GM19397 (cell line): ENCODE data around the gene PDCL3.

ENCODE experiments used
- ATAC-seq: cut with Tn5 transposase; IDR thresholded peaks from one replicate; pipeline ENCODE4 v1.9.1; 2021; ENCODE audit warnings: mild to moderate bottlenecking, moderate library complexity; ENCODE audit not compliant: unreplicated experiment

Gene PDCL3

GRCh38 chr2:100611079-100612029, 48.6 kb downstream of the PDCL3 start:
- ATAC-seq = no peak

- ATAC-seq = no peak
Measured at GRCh38 chr2:100612388-100613000, 49.7 kb downstream of the PDCL3 start.

GRCh38 chr2:100613719-100614118, 50.9 kb downstream of the PDCL3 start:
- no peak for ATAC-seq

- ATAC-seq = no peak
Measured at GRCh38 chr2:100614455-100615000, 51.7 kb downstream of the PDCL3 start.

GRCh38 chr2:100615471-100615870, 52.7 kb downstream of the PDCL3 start:
- ATAC-seq = no peak

GRCh38 chr2:100615886-100616285, 53.1 kb downstream of the PDCL3 start:
- no peak for ATAC-seq

GRCh38 chr2:100616841-100617390, 54.1 kb downstream of the PDCL3 start:
- no peak for ATAC-seq

GRCh38 chr2:100619951-100620350, 57.2 kb downstream of the PDCL3 start:
- ATAC-seq = no peak

GRCh38 chr2:100620481-100620880, 57.7 kb downstream of the PDCL3 start:
- no peak for ATAC-seq

GRCh38 chr2:100621371-100621951, 58.7 kb downstream of the PDCL3 start:
- no peak for ATAC-seq

GRCh38 chr2:100623033-100623715, 60.4 kb downstream of the PDCL3 start:
- no peak for ATAC-seq

GRCh38 chr2:100623930-100624329, 61.1 kb downstream of the PDCL3 start:
- no peak for ATAC-seq

- ATAC-seq = no peak
Measured at GRCh38 chr2:100624536-100624935, 61.7 kb downstream of the PDCL3 start.

GRCh38 chr2:100625717-100626116, 62.9 kb downstream of the PDCL3 start:
- ATAC-seq = no peak
